Measurements from ENCODE around the gene THAP7. TPM values are rescaled to one million over a fixed set of nuclear protein-coding genes. Genes with fewer than 3 reads are reported as not detected.

Gene THAP7
- total RNA-seq, 4 donors from 2014 or later, result 33.9 to 57.0 (median 37.4) TPM

DNA sequence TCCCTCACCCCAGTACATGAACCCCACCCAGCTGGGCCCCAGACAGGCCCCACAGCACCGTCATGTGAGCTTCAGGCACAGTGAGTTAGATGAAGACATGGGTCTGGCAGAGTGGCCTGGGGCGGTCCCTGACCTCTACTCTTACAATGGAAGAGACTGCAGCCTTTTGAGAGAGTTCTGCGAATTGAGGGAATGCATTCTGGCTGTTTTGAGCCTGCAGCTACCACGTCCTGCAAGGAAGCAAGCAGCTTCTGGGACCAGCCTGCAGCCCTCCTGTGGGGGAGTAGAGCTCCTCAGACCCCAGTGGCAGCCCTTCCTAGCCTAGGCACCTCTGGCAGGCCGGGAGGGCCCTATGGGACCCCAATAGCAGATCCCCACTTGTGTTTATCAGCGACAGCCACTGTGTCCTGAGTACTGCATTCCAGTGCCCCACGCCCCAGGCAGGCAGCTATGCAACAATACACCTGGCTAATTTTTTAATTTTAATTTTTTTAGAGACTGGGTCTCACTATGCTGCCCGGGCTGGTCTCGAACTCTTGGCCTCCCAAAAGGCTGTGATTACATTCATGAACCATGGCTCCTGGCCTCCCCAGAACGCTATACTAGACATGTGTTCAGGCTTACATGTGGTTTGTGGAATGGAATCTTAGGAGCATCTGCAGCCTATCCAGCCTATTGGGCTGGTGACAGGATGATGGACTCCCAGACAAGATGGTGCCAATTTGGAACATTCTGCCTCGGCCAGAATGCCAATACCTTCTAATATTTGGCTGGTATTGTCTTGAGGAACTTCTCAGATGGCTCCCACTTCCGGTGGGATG is 31.2 kb upstream of the THAP7 start:
- TF ChIP-seq POLR2A (IDR thresholded peaks at IDR 0.05) (no peak), POLR2AphosphoS5 (IDR thresholded peaks at IDR 0.05) (no peak), CTCF (IDR thresholded peaks at IDR 0.05) (no peak), EP300 (IDR thresholded peaks at IDR 0.05) (no peak)
- Histone ChIP-seq H3K36me3 (no peaks in the 10 kb centered on the region), H3K4me3 (peak overlapping the region; percentile 42), H3K4me1 (peaks cover 20% of the 10 kb centered on the region), H3K9me3 (no peaks in the 10 kb centered on the region), H3K27ac (no peak overlapping the region), H3K27me3 (peaks cover 29% of the 10 kb centered on the region)
- DNase-seq (ENCODE audit: low spot score in 2 of 2), result no peak
- WGBS, result 84% methylated on average over 7 of the region's 12 CpGs

GRCh38 chr22:21032037-21032867 is 30.3 kb upstream of the THAP7 start, which contains the start of gene SLC7A4:
Gene SLC7A4 (minus strand): TSS chr22:21032561. CDS start chr22:21031812, 749 bp downstream.
- H3K27ac ChIP-seq, result no peak within 1 kb of the TSS
- H3K4me3 ChIP-seq, result peak within 1 kb of the TSS; percentile 42
- no peaks in the 10 kb centered on the region for H3K9me3 ChIP-seq
- no peak for TF ChIP-seq POLR2A (IDR thresholded peaks at IDR 0.05)
- TF ChIP-seq CTCF (IDR thresholded peaks at IDR 0.05), result no peak
- TF ChIP-seq POLR2AphosphoS5 (IDR thresholded peaks at IDR 0.05), result no peak
- TF ChIP-seq EP300 (IDR thresholded peaks at IDR 0.05), result no peak
- peaks cover 29% of the 10 kb centered on the region for H3K27me3 ChIP-seq
- no peak for DNase-seq (ENCODE audit: low spot score in 2 of 2)
- 5% methylated on average over 13 of the region's 59 CpGs for WGBS
- H3K4me1 ChIP-seq, result peaks cover 13% of the 10 kb centered on the region
- no peaks in the 10 kb centered on the region for H3K36me3 ChIP-seq

- Histone ChIP-seq H3K27ac (no peak overlapping the region), H3K27me3 (peaks cover 33% of the 10 kb centered on the region), H3K4me3 (peak overlapping the region; percentile 42), H3K36me3 (no peaks in the 10 kb centered on the region), H3K9me3 (no peaks in the 10 kb centered on the region), H3K4me1 (peaks cover 13% of the 10 kb centered on the region)
- DNase-seq (ENCODE audit: low spot score in 2 of 2), result no peak
- 84% methylated on average over 12 of the region's 18 CpGs for WGBS
- TF ChIP-seq POLR2A (IDR thresholded peaks at IDR 0.05) (no peak), POLR2AphosphoS5 (IDR thresholded peaks at IDR 0.05) (no peak), EP300 (IDR thresholded peaks at IDR 0.05) (no peak), CTCF (IDR thresholded peaks at IDR 0.05) (no peak)
Observed at GRCh38 chr22:21031545-21032036, 29.7 kb upstream of the THAP7 start.

DNA sequence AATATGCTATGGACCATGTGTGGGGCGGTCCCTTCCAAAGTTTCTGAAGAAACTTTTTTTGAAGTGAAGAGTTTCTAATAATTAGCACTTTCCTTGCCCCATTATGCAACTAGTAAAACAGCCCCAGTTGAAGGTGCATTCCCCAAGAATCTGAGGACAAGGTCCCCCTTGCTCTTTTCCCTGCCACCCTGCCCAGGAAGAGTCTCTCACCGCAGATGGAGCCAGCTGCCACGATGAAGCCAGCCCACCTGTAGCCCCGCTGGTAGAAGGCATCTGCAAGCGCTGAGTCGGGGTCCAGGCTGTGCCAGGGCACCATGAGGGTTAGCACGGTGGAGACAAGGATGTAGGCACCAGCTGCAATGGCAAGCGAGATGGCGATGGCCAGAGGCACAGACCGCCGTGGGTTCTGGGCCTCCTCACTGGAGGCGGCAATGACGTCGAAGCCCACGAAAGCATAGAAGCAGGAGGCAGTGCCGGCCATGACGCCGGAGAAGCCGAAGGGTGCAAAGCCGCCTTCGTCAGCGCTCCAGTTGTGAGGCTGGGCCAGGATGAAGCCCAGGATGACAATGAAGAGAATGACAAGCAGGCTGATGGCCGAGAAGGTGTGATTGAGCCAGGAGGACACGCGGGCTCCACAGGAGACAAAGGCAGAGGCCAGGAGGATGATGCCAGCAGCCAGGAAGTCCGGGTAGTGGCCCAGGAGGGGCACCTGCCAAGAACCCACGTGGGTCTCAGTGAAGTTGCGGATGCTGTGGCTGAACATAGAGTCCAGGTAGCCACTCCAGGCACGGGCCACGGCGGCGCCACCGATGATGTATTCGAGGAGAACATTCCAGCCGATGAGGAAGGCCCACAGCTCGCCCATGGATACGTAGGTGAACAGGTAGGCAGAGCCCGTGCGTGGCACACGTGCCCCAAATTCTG is 29.0 kb upstream of the THAP7 start:
- no peak for DNase-seq (ENCODE audit: low spot score in 2 of 2)
- Histone ChIP-seq H3K36me3 (no peaks in the 10 kb centered on the region), H3K4me3 (no peak overlapping the region), H3K4me1 (peaks cover 20% of the 10 kb centered on the region), H3K27ac (no peak overlapping the region), H3K9me3 (no peaks in the 10 kb centered on the region), H3K27me3 (peaks cover 35% of the 10 kb centered on the region)
- WGBS, result 89% methylated on average over 37 of the region's 40 CpGs
- no peak for TF ChIP-seq CTCF (IDR thresholded peaks at IDR 0.05)
- no peak for TF ChIP-seq POLR2A (IDR thresholded peaks at IDR 0.05)
- TF ChIP-seq EP300 (IDR thresholded peaks at IDR 0.05), result no peak
- TF ChIP-seq POLR2AphosphoS5 (IDR thresholded peaks at IDR 0.05), result no peak

All from suprapubic skin (tissue), 4 donors.